WERI-Rb-1 (cell line): Measurements from ENCODE around the gene EPB41L4B.

Source experiments
- DNase-seq: peaks from one replicate; pipeline ENCODE4 v3.0.0-alpha.2; 2020
- H3K27ac ChIP-seq: fragments of 250-450 bp; sonication (Bioruptor Pico); 2 replicates; pipeline ENCODE4 v1.5.1; 2020; ENCODE audit warnings: mild to moderate bottlenecking, moderate library complexity
- H3K27me3 ChIP-seq: fragments of 250-450 bp; sonication (Bioruptor Pico); 2 replicates; pipeline ENCODE4 v1.5.1; 2021; ENCODE audit warnings: mild to moderate bottlenecking, low read depth, moderate library complexity; ENCODE audit not compliant: insufficient read depth, severe bottlenecking
- H3K36me3 ChIP-seq: fragments of 250-450 bp; sonication (Bioruptor Pico); 2 replicates; pipeline ENCODE4 v1.5.1; 2020; ENCODE audit warnings: mild to moderate bottlenecking, moderate library complexity
- H3K4me3 ChIP-seq: 2 replicates; pipeline ENCODE4 v1.5.1; 2011; ENCODE audit warnings: low read depth, mild to moderate bottlenecking, control low read depth, low read length
- H3K9me3 ChIP-seq: fragments of 250-450 bp; sonication (Bioruptor Pico); 2 replicates; pipeline ENCODE4 v1.5.1; 2021; ENCODE audit warnings: mild to moderate bottlenecking, moderate library complexity; ENCODE audit not compliant: severe bottlenecking
- CTCF ChIP-seq: IDR thresholded peaks from 2 replicates; pipeline ENCODE4 v1.5.1; 2011; ENCODE audit warnings: low read depth, mild to moderate bottlenecking, control low read depth, inconsistent platforms, low read length

Gene EPB41L4B

DNA sequence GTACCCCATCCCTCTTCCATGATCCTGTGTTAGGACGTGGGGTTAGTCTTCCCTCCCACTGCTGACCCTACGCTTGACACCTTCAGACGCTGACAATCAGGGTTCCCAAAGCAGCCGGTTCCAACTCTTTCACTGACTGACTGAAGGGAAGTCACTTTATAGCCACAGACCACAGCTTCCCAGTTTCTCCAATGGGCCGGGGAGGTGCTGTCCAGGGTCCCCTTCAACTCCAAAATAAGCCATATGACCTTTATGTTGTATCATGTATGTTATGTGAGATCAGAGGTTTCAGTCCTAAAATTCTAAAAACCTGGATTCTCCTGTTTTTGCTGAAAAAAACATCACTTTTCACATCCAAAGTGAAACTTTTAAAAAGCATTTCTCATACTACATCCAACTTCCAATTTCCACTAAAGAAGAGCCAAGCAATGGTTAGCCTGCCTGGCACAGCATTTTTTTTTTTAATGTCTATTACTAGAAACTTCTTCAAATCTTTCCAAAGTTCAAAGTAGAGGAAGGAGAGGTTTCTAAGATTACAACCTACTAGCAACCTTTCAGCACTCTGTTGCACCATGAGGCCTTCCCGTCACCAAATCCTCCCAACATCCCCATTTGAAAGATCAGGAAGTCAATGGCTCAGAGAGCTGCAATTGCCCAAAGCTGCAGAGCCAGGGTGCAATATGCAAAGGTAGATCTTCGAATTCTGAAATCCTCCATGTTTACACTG, 5.2 kb downstream of the EPB41L4B start:
- TF ChIP-seq CTCF, result no peak
- Histone ChIP-seq H3K36me3 (no peaks in the 10 kb centered on the region), H3K27ac (no peak overlapping the region), H3K4me3 (no peak overlapping the region), H3K27me3 (no peaks in the 10 kb centered on the region), H3K9me3 (no peaks in the 10 kb centered on the region)
- DNase-seq, result no peak

- DNase-seq, result peak; percentile 59
- Histone ChIP-seq H3K36me3 (no peaks in the 10 kb centered on the region), H3K27ac (peak overlapping the region; percentile 69), H3K27me3 (no peaks in the 10 kb centered on the region), H3K4me3 (0 out of 2 replicates have a peak overlapping the region, but pooled peaks have one; percentile 1), H3K9me3 (no peaks in the 10 kb centered on the region)
- no peak for TF ChIP-seq CTCF
Observed at GRCh38 chr9:109314011-109314531, 6.8 kb downstream of the EPB41L4B start.

DNA sequence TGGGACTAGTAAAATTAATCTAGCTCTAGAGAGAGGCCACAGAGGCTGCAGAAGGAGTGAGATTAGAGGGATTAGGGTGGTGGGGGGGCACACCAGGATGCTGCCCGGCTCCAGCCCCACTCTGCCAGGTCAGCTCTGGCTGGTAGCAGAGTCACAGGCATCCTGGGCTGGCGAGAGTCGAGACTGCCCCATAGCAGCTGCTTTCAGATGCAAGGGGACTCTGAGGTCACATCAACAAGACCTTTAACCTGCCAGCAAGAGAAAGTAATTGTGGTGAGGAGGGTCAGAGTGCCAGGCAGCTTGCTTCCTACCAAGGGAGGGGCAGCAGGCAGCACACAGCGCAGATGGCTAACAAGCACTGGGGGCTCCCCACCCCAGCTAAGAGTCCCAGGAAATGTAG, 7.5 kb downstream of the EPB41L4B start:
- no peaks in the 10 kb centered on the region for H3K36me3 ChIP-seq
- no peak for TF ChIP-seq CTCF
- no peaks in the 10 kb centered on the region for H3K27me3 ChIP-seq
- H3K4me3 ChIP-seq, result no peak overlapping the region
- H3K9me3 ChIP-seq, result no peaks in the 10 kb centered on the region
- peak overlapping the region; percentile 69 for H3K27ac ChIP-seq
- peak; percentile 84 for DNase-seq

DNA sequence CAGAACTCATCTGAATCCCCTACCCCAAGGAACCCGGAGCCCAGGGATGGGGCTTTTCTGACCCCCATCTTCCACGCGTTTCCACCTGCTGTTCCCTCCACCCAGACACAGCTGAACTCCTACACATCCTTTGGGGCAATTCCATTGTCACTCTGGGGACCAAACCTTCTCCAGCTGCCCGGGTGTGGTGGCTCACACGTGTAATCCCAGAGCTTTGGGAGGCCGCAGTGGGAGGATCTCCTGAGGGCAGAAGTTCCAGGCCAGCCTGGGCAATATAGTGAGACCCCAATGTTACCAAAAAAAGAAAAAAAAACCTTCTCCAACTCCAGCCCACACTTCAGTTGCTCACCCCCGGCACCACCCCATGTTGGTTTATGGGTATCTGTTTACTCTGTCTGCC, 8.1 kb downstream of the EPB41L4B start:
- TF ChIP-seq CTCF, result no peak
- Histone ChIP-seq H3K4me3 (no peak overlapping the region), H3K27ac (peak overlapping the region; percentile 69), H3K36me3 (no peaks in the 10 kb centered on the region), H3K27me3 (no peaks in the 10 kb centered on the region), H3K9me3 (no peaks in the 10 kb centered on the region)
- no peak for DNase-seq

DNA sequence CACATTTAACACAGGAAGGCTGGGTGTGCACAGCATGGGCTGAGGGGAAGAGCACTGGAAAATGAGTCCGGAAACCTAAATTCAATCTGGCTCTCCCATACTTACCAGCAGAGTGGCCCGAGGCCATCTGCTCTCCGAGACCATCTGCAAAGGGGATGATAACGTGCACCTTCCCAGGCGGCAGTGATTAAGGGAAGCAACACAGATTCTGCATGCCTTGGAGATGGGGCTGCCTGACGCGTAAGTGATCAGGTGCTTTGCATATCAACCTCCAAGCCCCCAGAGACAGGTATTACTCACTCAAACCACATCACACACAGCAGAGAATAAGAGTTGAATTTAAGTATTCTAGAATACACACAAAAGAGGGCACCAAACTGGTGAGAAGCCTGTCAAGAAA, 9.1 kb downstream of the EPB41L4B start:
- H3K36me3 ChIP-seq, result no peaks in the 10 kb centered on the region
- H3K27me3 ChIP-seq, result no peaks in the 10 kb centered on the region
- peak; percentile 83 for DNase-seq
- peak overlapping the region; percentile 69 for H3K27ac ChIP-seq
- H3K4me3 ChIP-seq, result no peak overlapping the region
- no peaks in the 10 kb centered on the region for H3K9me3 ChIP-seq
- no peak for TF ChIP-seq CTCF
